K562 (cell line): Measurements from ENCODE around the gene STX12. TPM values are rescaled to one million over a fixed set of nuclear protein-coding genes. Genes with fewer than 3 reads are reported as not detected.

Experiments
- ATAC-seq: fragments of 200-7000 bp; cut with Tn5 transposase; 3 replicates; pipeline ENCODE4 v1.9.1; 2020; ENCODE audit warnings: moderate library complexity
- BruUV-seq: library from RNA; stranded (reverse); fragments of 400-500 nt; replicated peaks from 2 replicates; lab custom pipeline; 2021; lab: Mats Ljungman, UMichigan
- CTCF ChIA-PET: fragments of 300-600 bp; formaldehyde crosslinking; extraction: SDS; loops from one replicate; lab custom pipeline; 2021; ENCODE audit warnings: low intra/inter-chr PET ratio; lab: Yijun Ruan, JAX
- POLR2A ChIA-PET: fragments of 300-600, 350-650 bp; sonication (Branson Sonifier 250); formaldehyde crosslinking; extraction: SDS; loops from one replicate; lab custom pipeline; 2021; ENCODE audit warnings: antibody characterized with exemption, inconsistent platforms; lab: Yijun Ruan, JAX
- DNase-seq, 4 experiments: peaks; one replicate each; pipeline versions ENCODE4 v3.0.0 to v3.0.0-alpha.2; 2011 to 2018; ENCODE audit warnings: low spot score in 3 of 4, mixed read lengths in 3 of 4; ENCODE audit errors: extremely low read depth in 1 of 4
- FAIRE-seq: peaks from 2 replicates; lab custom pipeline; 2011; peaks lifted over from hg19 to GRCh38; lab: Jason Lieb, UNC
- H2AFZ ChIP-seq: 2 replicates; pipeline ENCODE4 v1.6.0; 2011; ENCODE audit warnings: low read depth, low read length, control low read depth, inconsistent platforms
- H3K27ac ChIP-seq: fragments of 200-600 bp; 3 replicates; pipeline ENCODE4 v1.8.0; 2011; ENCODE audit warnings: low read depth, mild to moderate bottlenecking, control low read depth, inconsistent platforms, low read length, moderate library complexity, mixed read lengths; ENCODE audit errors: extremely low read depth
- H3K27me3 ChIP-seq, 2 experiments: fragments of 300-600 bp in 1 of 2; 2 replicates in 1 of 2; 3 replicates in 1 of 2; pipeline versions ENCODE4 v1.6.0 to v1.8.0; 2011; ENCODE audit warnings: inconsistent platforms in 2 of 2, low read length in 2 of 2, mild to moderate bottlenecking in 1 of 2, mixed read lengths in 1 of 2, moderate library complexity in 1 of 2; ENCODE audit not compliant: control insufficient read depth in 2 of 2, insufficient read depth in 2 of 2
- H3K36me3 ChIP-seq: fragments of 300-600 bp; 3 replicates; pipeline ENCODE4 v1.8.0; 2011; ENCODE audit warnings: mild to moderate bottlenecking, low read length, inconsistent platforms; ENCODE audit not compliant: control insufficient read depth, insufficient read depth
- H3K4me1 ChIP-seq, 2 experiments: fragments of 200-600 bp in 1 of 2; replicated peaks in 1 of 2; 2 replicates in 1 of 2; 3 replicates in 1 of 2; pipeline versions ENCODE4 v1.5.1 to v1.8.0; 2011; ENCODE audit warnings: inconsistent platforms in 2 of 2, low read length in 2 of 2, mild to moderate bottlenecking in 1 of 2, mixed read lengths in 1 of 2, moderate library complexity in 1 of 2; ENCODE audit not compliant: control insufficient read depth in 2 of 2, insufficient read depth in 2 of 2
- H3K4me2 ChIP-seq: 2 replicates; pipeline ENCODE4 v1.6.1; 2011; ENCODE audit warnings: low read length, control low read depth, inconsistent platforms, mixed read lengths; ENCODE audit not compliant: insufficient read depth
- H3K4me3 ChIP-seq: fragments of 200-600 bp; sonication (generic), shearing (Covaris generic); 2 replicates; pipeline ENCODE4 v1.5.1; 2016; ENCODE audit warnings: control low read depth, inconsistent platforms
- H3K79me2 ChIP-seq: fragments of 200-600 bp; 3 replicates; pipeline ENCODE4 v1.8.0; 2011; ENCODE audit warnings: low read length, inconsistent platforms; ENCODE audit not compliant: control insufficient read depth, insufficient read depth
- H3K9ac ChIP-seq, 2 experiments: 2 replicates each; pipeline versions ENCODE4 v1.6.0 to v1.6.1; 2011; ENCODE audit warnings: low read depth in 2 of 2, low read length in 2 of 2, control low read depth in 1 of 2, inconsistent platforms in 1 of 2, mild to moderate bottlenecking in 1 of 2, mixed read lengths in 1 of 2; ENCODE audit not compliant: insufficient read depth in 1 of 2
- H3K9me1 ChIP-seq: one replicate; pipeline ENCODE4 v1.6.0; 2011; ENCODE audit warnings: inconsistent platforms, mild to moderate bottlenecking, low read length, moderate library complexity; ENCODE audit not compliant: control insufficient read depth, insufficient read depth
- H3K9me3 ChIP-seq: replicated peaks from 2 replicates; pipeline ENCODE4 v1.5.1; 2011; ENCODE audit warnings: low read depth, low read length, inconsistent platforms; ENCODE audit not compliant: control insufficient read depth, insufficient read depth
- H4K20me1 ChIP-seq: replicated peaks from 2 replicates; pipeline ENCODE4 v1.6.1; 2011; ENCODE audit warnings: low read length, inconsistent platforms, mixed read lengths; ENCODE audit not compliant: control insufficient read depth, insufficient read depth
- C11orf30 ChIP-seq: fragments of 450-650 bp; IDR thresholded peaks from 2 replicates; pipeline ENCODE4 v1.6.1; 2016; ENCODE audit warnings: low read depth, mild to moderate bottlenecking
- CEBPG ChIP-seq, 3 experiments: fragments of 200-800 bp in 1 of 3; sonication (Bioruptor generic) in 1 of 3; sonication (generic) in 1 of 3; formaldehyde crosslinking in 1 of 3; IDR thresholded peaks in 2 of 3; conservative IDR thresholded peaks in 1 of 3; 2 replicates each; pipeline versions ENCODE4 v1.6.1 to v1.8.0; 2016 to 2022; ENCODE audit warnings: missing compliant biosample characterization in 2 of 3, missing genetic modification characterization in 2 of 3, mild to moderate bottlenecking in 1 of 3, missing genetic modification reagents in 1 of 3
- KAT2B ChIP-seq: IDR thresholded peaks from one replicate; pipeline ENCODE4 v1.6.1; 2012; ENCODE audit warnings: low read depth, mild to moderate bottlenecking, control low read depth, inconsistent platforms, low read length, moderate library complexity
- L3MBTL2 ChIP-seq: fragments of 450-650 bp; IDR thresholded peaks from 2 replicates; pipeline ENCODE4 v1.6.1; 2016; ENCODE audit warnings: mild to moderate bottlenecking, moderate library complexity
- NR2C1 ChIP-seq, 2 experiments: fragments of 450-650 bp; IDR thresholded peaks; 2 replicates each; pipeline ENCODE4 v1.6.1; 2017; ENCODE audit warnings: mild to moderate bottlenecking in 2 of 2, antibody characterized with exemption in 1 of 2, inconsistent platforms in 1 of 2, missing compliant biosample characterization in 1 of 2, missing genetic modification characterization in 1 of 2
- ZFP36 ChIP-seq: fragments of 150-350 bp; IDR thresholded peaks from 2 replicates; pipeline ENCODE4 v1.6.1; 2018; ENCODE audit warnings: low read length, low read depth; ENCODE audit not compliant: partially characterized antibody
- ZNF316 ChIP-seq: fragments of 450-650 bp; IDR thresholded peaks from 2 replicates; pipeline ENCODE4 v1.6.1; 2016
- WGBS: fragments of 100-300 bp; shearing (Covaris generic); methylation state at CpG from one replicate; pipeline ENCODE4 v1.1.6; 2016; ENCODE audit warnings: low coverage, mixed read lengths; ENCODE audit not compliant: insufficient coverage; ENCODE audit errors: missing lambda C conversion rate; 5-methylcytosine and 5-hydroxymethylcytosine counted together
- in situ Hi-C: fragments of 300-500 bp; cut with MboI; formaldehyde crosslinking; loops from 4 replicates; pipeline ENCODE4 v1.15.0; 2018; ENCODE audit warnings: inconsistent platforms, mixed read lengths
- intact Hi-C: fragments of 100-400 bp; cut with micrococcal nuclease; formaldehyde crosslinking; loops from 2 replicates; pipeline ENCODE4 v1.14.2; 2022
- polyA plus RNA-seq, 8 experiments: library from polyadenylated mRNA; depleted of rRNA in 4 of 8; stranded (reverse) in 5 of 8; unstranded in 3 of 8; fragments of >200 nt; fragmentation: Nextera tagmentation in 2 of 8; fragmentation: Illumina TruSeq in 1 of 8; extraction: Ambion mirVana in 2 of 8; extraction: Trizol in 1 of 8; gene quantifications; 2 replicates each; pipeline versions ENCODE4 v1.2.1 to v1.2.3, GENCODE V29; 2011 to 2014; ENCODE audit warnings: inconsistent platforms in 1 of 8, missing spikeins in 1 of 8
- total RNA-seq, 7 experiments: library from RNA; depleted of rRNA in 6 of 7; stranded (reverse); fragments of >200 nt in 6 of 7; fragmentation: Illumina TruSeq in 2 of 7; extraction: Trizol in 2 of 7; gene quantifications; 2 replicates each; pipeline versions ENCODE4 v1.2.1 to v1.2.3, GENCODE V29; 2011 to 2021; ENCODE audit warnings: low replicate concordance in 1 of 7
- TF ChIP-seq, protein P1 (sequence below), 2 experiments: fragments of 450-650 bp; IDR thresholded peaks; 2 replicates each; pipeline ENCODE4 v1.6.1; 2016
- TF ChIP-seq, protein P2 (sequence below): sonication (generic); formaldehyde crosslinking; IDR thresholded peaks from 2 replicates; pipeline ENCODE4 v1.8.0; 2022; ENCODE audit warnings: missing genetic modification reagents, mild to moderate bottlenecking, borderline replicate concordance

STX12 gene
- total and polyA plus RNA-seq, 9 of the 15 experiments (the other 6 are each of a cell fraction or from before 2014, with no cell fraction given), result 16.9 to 31.3 (median 25.7) TPM

DNA sequence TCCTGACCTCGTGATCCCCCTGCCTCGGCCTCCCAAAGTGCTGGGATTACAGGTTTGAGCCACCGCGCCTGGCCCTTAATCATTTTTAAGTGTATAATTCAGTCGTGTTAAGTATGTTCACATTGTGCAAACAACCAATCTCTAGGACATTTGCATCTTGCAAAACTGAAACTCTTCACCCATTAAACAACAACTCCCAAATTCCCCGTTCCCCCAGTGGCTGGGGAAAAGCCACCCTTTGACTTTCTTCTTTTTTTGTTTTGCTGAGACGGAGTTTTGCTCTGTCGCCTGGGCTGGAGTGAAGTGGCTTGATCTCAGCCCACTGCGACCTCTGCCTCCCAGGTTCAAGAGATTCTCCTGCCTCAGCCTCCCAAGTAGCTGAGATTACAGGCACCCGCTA lies 92.8 kb downstream of the STX12 start:
- POLR2A ChIA-PET, result interaction anchor here (0.6 kb wide), 1 partner anchor 461 kb away, joined by 4 read pairs; no protein-coding TSS in a partner anchor
- DNase-seq, result no peak
- no peak for ATAC-seq
- no peaks in the 10 kb centered on the region for H4K20me1 ChIP-seq
- H3K36me3 ChIP-seq, result no peaks in the 10 kb centered on the region
- H3K4me2 ChIP-seq, result no peak overlapping the region
- no peak overlapping the region for H3K27ac ChIP-seq
- H3K4me1 ChIP-seq, result peaks cover 44 to 64% of the 10 kb centered on the region in 2 experiments
- no peaks in the 10 kb centered on the region for H3K9me1 ChIP-seq
- H2AFZ ChIP-seq, result no peak overlapping the region
- 91% methylated on average over 10 of the region's 10 CpGs for WGBS
- H3K4me3 ChIP-seq, result no peak overlapping the region
- no TSS peak for BruUV-seq
- no peaks in the 10 kb centered on the region for H3K9me3 ChIP-seq
- H3K79me2 ChIP-seq, result no peaks in the 10 kb centered on the region
- no peaks in the 10 kb centered on the region for H3K27me3 ChIP-seq
- in situ Hi-C loops, result loop anchor here (10.0 kb wide), 1 partner anchor 329 kb away; no protein-coding TSS in a partner anchor
- TF ChIP-seq L3MBTL2, result no peak
- TF ChIP-seq, protein P1, sequence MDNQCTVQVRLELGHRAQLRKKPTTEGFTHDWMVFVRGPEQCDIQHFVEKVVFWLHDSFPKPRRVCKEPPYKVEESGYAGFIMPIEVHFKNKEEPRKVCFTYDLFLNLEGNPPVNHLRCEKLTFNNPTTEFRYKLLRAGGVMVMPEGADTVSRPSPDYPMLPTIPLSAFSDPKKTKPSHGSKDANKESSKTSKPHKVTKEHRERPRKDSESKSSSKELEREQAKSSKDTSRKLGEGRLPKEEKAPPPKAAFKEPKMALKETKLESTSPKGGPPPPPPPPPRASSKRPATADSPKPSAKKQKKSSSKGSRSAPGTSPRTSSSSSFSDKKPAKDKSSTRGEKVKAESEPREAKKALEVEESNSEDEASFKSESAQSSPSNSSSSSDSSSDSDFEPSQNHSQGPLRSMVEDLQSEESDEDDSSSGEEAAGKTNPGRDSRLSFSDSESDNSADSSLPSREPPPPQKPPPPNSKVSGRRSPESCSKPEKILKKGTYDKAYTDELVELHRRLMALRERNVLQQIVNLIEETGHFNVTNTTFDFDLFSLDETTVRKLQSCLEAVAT (IDR thresholded peaks at IDR 0.05), result no peak
- TF ChIP-seq, protein P2, sequence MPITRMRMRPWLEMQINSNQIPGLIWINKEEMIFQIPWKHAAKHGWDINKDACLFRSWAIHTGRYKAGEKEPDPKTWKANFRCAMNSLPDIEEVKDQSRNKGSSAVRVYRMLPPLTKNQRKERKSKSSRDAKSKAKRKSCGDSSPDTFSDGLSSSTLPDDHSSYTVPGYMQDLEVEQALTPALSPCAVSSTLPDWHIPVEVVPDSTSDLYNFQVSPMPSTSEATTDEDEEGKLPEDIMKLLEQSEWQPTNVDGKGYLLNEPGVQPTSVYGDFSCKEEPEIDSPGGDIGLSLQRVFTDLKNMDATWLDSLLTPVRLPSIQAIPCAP, result no peak
- peak; percentile 18 for TF ChIP-seq ZFP36
- no peak for TF ChIP-seq CEBPG (CRISPR knock-in tag; IDR thresholded peaks at IDR 0.05)
- TF ChIP-seq CEBPG (tag; conservative IDR thresholded peaks at IDR 0.05 in 1 of 2, IDR thresholded peaks at IDR 0.05 in 1 of 2), result no peak
- TF ChIP-seq C11orf30, result peak; percentile 38; the same call in 1 of the 2 replicates
- 0 out of 2 replicates have a peak, but pooled peaks have one; percentile 9 for TF ChIP-seq NR2C1 (IDR thresholded peaks at IDR 0.05)
- TF ChIP-seq NR2C1 (tag; IDR thresholded peaks at IDR 0.05), result no peak
- TF ChIP-seq ZNF316, result peak; percentile 35; the same call in 1 of the 2 replicates
- no peak for TF ChIP-seq KAT2B
- intact Hi-C loops, result no loop called here
- CTCF ChIA-PET, result no interaction called here
- no peak for FAIRE-seq
- no peak overlapping the region for H3K9ac ChIP-seq
